GM19467 (cell line): ENCODE results near the gene FBXL2.
"Not testable (repeated sequence)": the region's sequence is repeated elsewhere in the genome, so short reads cannot be mapped to it uniquely, and the experiment has no call there.

Source experiments
- ATAC-seq: cut with Tn5 transposase; IDR thresholded peaks from one replicate; pipeline ENCODE4 v1.9.1; 2021; ENCODE audit warnings: mild to moderate bottlenecking, moderate library complexity; ENCODE audit not compliant: unreplicated experiment

FBXL2 gene

DNA sequence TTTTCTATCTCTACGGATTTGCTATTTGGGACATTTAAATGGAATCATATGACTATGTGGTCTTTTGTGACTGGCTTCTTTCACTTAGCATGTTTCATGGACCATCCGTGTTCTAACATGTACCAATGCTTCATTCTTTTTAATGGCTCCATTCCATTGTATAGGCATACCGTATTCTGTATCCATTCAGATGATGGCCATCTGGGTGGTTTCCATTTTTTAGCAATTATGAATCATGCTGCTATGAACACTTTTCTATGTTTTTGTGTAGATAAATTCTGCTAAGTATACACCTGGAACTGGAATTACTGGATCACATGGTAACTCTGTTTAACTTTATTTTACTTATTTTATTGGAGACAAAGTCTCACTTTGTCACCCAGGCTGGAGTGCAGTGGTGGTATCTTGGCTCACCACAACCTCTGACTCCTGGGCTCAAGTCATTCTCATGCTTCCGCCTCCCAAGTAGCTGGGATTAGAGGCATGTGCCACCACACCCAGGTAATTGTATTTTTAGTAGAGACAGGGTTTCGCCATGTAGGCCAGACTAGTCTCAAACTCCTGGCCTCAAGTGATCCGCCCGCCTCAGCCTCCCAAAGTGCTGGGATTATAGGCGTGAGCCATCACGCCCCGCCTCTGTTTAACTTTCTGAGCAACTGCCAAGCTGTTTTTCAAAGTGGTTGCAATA is 149.5 kb downstream of the FBXL2 start:
- no peak for ATAC-seq

DNA sequence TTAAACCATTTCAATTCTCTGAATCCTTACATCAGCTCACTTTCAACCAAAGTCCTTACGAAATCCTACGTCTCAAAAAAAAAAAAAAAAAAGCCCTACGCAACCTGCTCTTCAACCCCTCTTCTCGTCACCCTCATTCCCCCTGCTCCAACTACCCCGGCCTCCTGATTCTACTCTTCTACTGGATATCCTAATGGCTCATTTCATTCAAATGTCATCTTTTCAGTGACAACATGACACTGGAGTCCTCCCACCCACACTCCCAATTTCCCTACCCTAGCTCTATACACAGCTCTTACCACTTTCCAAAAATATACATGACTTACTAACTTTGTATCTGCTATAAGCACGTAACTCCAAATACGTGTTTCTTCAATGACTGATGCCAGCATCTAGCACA is 151.5 kb downstream of the FBXL2 start:
- ATAC-seq, result no peak

DNA sequence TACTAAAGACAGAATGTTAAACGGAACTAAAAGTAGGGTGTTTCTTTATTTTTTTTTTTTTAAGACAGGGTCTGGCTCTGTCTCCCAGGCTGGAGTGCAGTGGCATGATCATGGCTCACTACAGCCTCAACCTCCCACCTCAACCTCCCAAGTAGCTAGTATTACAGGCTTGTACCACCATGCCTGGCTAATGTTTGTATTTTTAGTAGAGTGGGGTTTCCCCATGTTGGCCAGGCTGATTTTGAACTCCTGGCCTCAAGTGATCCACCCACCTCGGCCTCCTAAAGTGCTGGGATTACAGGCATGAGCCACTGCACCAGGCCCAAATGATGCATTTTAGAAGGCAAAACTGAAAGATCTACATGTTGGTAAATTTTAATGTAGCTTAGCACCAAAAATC is 152.1 kb downstream of the FBXL2 start:
- ATAC-seq, result not testable (repeated sequence)

DNA sequence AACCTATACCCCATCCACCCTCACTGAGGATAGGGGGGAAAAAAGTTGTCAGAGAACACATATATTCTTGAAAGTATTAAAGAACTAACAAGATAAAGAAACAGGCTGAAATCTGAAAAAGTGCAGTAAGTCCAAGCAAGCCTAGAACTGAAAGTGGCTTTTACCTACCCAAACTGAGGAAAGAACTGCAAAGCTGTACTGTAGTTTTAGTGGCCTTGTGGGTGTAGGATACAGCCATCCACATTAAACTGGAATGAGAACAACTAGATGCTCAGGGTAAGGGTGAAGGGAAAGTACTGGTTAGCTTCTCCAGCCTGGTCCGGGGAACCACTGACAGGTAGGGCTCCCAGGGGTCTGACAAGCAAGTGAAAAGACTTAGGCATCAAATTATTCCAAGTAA is 152.8 kb downstream of the FBXL2 start:
- ATAC-seq, result no peak

DNA sequence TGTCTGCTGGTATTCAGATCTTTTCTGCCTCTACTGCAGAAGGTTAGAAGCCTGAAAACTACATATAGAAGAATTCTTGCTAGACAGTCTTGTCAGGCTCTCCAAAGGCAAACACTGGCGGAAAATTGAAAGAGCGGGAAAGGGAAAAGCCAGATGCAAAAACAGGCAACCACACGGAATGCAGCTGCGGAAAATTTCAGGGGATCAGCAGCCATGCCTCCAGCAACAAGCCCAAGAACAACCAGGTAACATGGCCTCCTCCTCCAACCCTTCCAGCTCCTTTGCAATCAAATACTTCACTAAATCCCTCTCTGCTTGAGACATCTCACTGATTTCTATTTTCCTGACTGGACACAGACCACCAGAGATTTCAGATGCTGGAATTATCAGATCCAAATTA is 153.3 kb downstream of the FBXL2 start:
- no peak for ATAC-seq

DNA sequence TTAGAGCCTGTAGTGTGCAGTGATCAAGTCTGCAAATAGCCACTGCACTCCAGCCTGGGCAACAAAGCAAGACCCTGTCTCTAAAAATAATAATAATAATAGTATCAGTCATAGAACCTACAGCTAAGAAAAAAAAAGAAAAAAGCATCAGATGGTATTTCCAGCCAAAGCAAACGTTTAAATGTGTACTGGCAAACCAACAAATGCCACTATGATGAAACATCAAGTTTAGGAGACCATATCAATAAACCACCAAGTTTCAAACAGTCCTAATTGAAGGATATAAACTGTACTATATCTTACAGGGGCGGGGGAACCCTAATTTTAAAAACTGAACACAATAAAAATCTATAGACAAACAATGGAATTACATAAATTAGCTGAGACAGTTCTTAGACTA is 156.6 kb downstream of the FBXL2 start:
- no peak for ATAC-seq
